GM12801 (cell line): Measurements from ENCODE around the gene CCDC85A.

Experiments
- CTCF ChIP-seq: IDR thresholded peaks from one replicate; pipeline ENCODE4 v1.5.1; 2011; ENCODE audit warnings: control low read depth; ENCODE audit not compliant: insufficient read length; ENCODE audit errors: extremely low read depth

CCDC85A gene

GRCh38 chr2:56169521-56169920, 14.3 kb upstream of the CCDC85A start:
- TF ChIP-seq CTCF: no peak

- no peak for TF ChIP-seq CTCF
Measured at GRCh38 chr2:56170504-56170903, 13.3 kb upstream of the CCDC85A start.

GRCh38 chr2:56170988-56171387, 12.8 kb upstream of the CCDC85A start:
- no peak for TF ChIP-seq CTCF

- no peak for TF ChIP-seq CTCF
Measured at GRCh38 chr2:56175779-56176178, 8.0 kb upstream of the CCDC85A start.

GRCh38 chr2:56177420-56178220, 6.2 kb upstream of the CCDC85A start:
- no peak for TF ChIP-seq CTCF

- TF ChIP-seq CTCF: no peak
Measured at GRCh38 chr2:56179931-56180330, 3.9 kb upstream of the CCDC85A start.

- TF ChIP-seq CTCF: no peak
Measured at GRCh38 chr2:56182420-56182819, 1.4 kb upstream of the CCDC85A start.
